Heart right ventricle (tissue), 16 donors: ENCODE measurements around the gene TMEM140. TPM values are rescaled to one million over a fixed set of nuclear protein-coding genes. Genes with fewer than 3 reads are reported as not detected.

ENCODE experiments used
- ATAC-seq, 8 donors: fragments of 200-7000 bp; cut with Tn5 transposase; one replicate each; pipeline ENCODE4 v1.9.1; 2020; ENCODE audit warnings: mild to moderate bottlenecking in 8 of 8, moderate library complexity in 8 of 8, moderate number of reproducible peaks in 1 of 8
- DNase-seq, 2 donors: peaks; one replicate each; pipeline ENCODE4 v3.0.0-alpha.2; 2020
- H3K27ac ChIP-seq, 10 donors: fragments of 200-600 bp; sonication (generic) in 2 of 10; one replicate each; pipeline versions ENCODE4 v1.5.0 to v1.8.0; 2020 to 2022; ENCODE audit warnings: mild to moderate bottlenecking in 3 of 10
- H3K27me3 ChIP-seq, 7 donors: fragments of 200-600 bp; one replicate each; pipeline ENCODE4 v1.8.0; 2021 to 2022; ENCODE audit warnings: mild to moderate bottlenecking in 2 of 7
- H3K36me3 ChIP-seq, 9 donors: fragments of 200-600 bp; sonication (generic) in 1 of 9; one replicate each; pipeline versions ENCODE4 v1.5.0 to v1.8.0; 2020 to 2022; ENCODE audit warnings: mild to moderate bottlenecking in 2 of 9
- H3K4me1 ChIP-seq, 9 donors: fragments of 200-600 bp; sonication (generic) in 1 of 9; one replicate each; pipeline versions ENCODE4 v1.5.0 to v1.8.0; 2020 to 2022; ENCODE audit warnings: mild to moderate bottlenecking in 4 of 9
- H3K4me3 ChIP-seq, 10 donors: fragments of 200-600 bp; sonication (generic) in 2 of 10; one replicate each; pipeline versions ENCODE4 v1.5.0 to v1.8.0; 2020 to 2022; ENCODE audit warnings: mild to moderate bottlenecking in 7 of 10, moderate library complexity in 2 of 10
- H3K9me3 ChIP-seq, 11 donors: fragments of 200-600 bp in 10 of 11; sonication (generic) in 2 of 11; one replicate each; pipeline versions ENCODE4 v1.5.0 to v1.8.0; 2013 to 2022; ENCODE audit warnings: mild to moderate bottlenecking in 2 of 11, control low read depth in 1 of 11, moderate library complexity in 1 of 11
- WGBS, 2 donors: extraction: QIAGEN DNeasy Blood & Tissue Kit; methylation state at CpG; one replicate each; pipeline ENCODE4 v1.1.7; 2013; ENCODE audit warnings: inconsistent platforms in 1 of 2; 5-methylcytosine and 5-hydroxymethylcytosine counted together
- intact Hi-C, 10 donors: fragments of 100-400 bp; cut with DNase I; formaldehyde crosslinking; loops; one replicate each; pipeline versions ENCODE4 v1.11.1 to v1.14.2; 2022
- polyA plus RNA-seq, 2 donors: library from polyadenylated mRNA; stranded (reverse); fragments of 200-250 nt; gene quantifications; one replicate each; pipeline ENCODE4 v1.2.3, GENCODE V29; 2013
- total RNA-seq, 10 donors: library from RNA; stranded (reverse); fragmentation: NEBNext Ultra II Directional in 3 of 10; extraction: Animal tissue kit (Norgen Biotek cat#: 25700) in 3 of 10; gene quantifications; one replicate each; pipeline versions ENCODE4 v1.2.1 to v1.2.4, GENCODE V29; 2021 to 2023
- TF ChIP-seq, protein P1 (sequence below), 9 donors: fragments of 200-600 bp; sonication (generic) in 2 of 9; IDR thresholded peaks; one replicate each; pipeline versions ENCODE4 v1.5.0 to v1.8.0; 2021 to 2022; ENCODE audit warnings: antibody characterized with exemption in 9 of 9, mild to moderate bottlenecking in 5 of 9, moderate library complexity in 1 of 9
- donor health status: Arrhythmogenic right ventricular cardiomyopathy.
- donor health status: ischemic (EF 13 %, LVEDD 7.1; RV severe dilation, severe dysfunction).
- donor health status: healthy with polysubstance abuse.
- donor health status: DM: no; HTN: yes; CAD: no.
- donor health status: DM: no; HTN: no; CAD: no.
- donor health status: ischemic (EF 25% LVEDD 6.9; RV normal size, moderate dysfunction).
- donor health status: ischemic (EF 25% LVEDD 5.7; RV mildly dilated, moderate dysfunction).
- donor health status: healthy.
- donor health status: DM: yes; HTN: yes; CAD: no.
- donor health status: Ischemic cardiomyopathy.
- donor health status: ischemic (EF 35%, LVEDD 5.7; RV mildly dilated, moderate dysfunction).
- donor health status: nonischemic (EF 11% LVEDD 7.7; RV severe dilation, severe dysfunction).
- donor health status: DM: yes; HTN: yes; CAD: no.
- donor health status: PGD.
- donor health status: ischemic (EF 29% LVEDD 5.4; RV normal size, mild dysfunction).
- donor health status: nonischemic (EF 23%, LVEDD 6.1; RV moderate dilation, normal function).

The TMEM140 gene
- total and polyA plus RNA-seq, 12 donors: 6.1 to 74.1 (median 26.2) TPM

DNA sequence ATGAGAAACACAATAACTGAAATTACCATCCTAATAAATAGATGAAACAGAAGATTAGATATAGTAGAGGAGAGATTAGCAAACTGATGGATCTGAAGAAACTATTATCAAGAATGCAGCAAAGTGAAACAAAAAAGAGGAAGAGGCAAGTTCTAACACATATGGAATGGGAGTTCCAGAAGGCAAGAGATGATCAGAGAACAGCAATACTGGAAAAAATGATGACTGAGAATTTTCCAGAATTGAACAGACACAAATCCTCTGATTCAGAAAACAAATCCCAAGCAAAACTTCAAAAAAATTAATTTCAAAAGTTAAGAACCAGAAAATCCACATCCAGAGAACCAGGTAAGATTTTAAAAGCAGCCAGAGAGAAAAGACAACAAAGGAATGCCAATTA, 42.8 kb downstream of the TMEM140 start:
- Histone ChIP-seq H3K9me3 (no peaks in the 10 kb centered on the region), H3K27me3 (no peaks in the 10 kb centered on the region), H3K4me1 (peaks cover 0 to 14% (median 0%) of the 10 kb centered on the region in 9 donors), H3K27ac (no peak overlapping the region), H3K4me3 (no peak overlapping the region), H3K36me3 (peaks cover 0 to 100% (median 47%) of the 10 kb centered on the region in 9 donors)
- ATAC-seq: no peak
- intact Hi-C loops: no loop called here
- TF ChIP-seq, protein P1, sequence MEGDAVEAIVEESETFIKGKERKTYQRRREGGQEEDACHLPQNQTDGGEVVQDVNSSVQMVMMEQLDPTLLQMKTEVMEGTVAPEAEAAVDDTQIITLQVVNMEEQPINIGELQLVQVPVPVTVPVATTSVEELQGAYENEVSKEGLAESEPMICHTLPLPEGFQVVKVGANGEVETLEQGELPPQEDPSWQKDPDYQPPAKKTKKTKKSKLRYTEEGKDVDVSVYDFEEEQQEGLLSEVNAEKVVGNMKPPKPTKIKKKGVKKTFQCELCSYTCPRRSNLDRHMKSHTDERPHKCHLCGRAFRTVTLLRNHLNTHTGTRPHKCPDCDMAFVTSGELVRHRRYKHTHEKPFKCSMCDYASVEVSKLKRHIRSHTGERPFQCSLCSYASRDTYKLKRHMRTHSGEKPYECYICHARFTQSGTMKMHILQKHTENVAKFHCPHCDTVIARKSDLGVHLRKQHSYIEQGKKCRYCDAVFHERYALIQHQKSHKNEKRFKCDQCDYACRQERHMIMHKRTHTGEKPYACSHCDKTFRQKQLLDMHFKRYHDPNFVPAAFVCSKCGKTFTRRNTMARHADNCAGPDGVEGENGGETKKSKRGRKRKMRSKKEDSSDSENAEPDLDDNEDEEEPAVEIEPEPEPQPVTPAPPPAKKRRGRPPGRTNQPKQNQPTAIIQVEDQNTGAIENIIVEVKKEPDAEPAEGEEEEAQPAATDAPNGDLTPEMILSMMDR (IDR thresholded peaks at IDR 0.05): no peak
- DNase-seq: no peak

DNA sequence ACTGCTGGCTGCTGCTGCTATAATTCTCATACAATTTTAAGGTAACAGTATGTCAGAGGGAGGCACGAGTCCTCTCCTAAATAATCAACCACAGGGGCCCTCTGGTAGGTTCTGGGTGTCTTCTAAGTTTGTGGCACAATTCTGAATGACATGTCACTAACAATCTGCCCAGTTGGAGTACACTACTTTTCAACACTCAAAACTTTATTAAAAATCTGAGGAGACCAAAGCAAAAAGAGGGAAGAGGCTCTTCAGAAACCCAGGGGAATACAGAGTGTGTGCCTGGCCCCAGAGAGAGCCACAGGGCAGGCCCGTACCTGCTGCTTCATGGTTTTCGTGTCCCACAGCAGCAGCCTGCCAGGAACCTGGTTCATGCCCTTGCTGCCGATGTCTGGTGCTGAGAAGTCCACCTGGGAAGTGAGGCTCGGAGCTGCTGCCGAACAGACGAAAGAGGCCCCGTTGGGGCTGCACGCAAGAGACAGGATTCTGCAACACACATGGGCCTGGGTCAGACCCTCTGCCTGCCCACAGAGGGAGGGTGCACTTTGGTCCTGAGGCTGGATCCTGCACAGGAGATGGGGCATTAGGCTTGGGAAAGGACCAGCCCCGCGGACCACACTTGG, 45.2 kb downstream of the TMEM140 start:
- H3K9me3 ChIP-seq: no peaks in the 10 kb centered on the region
- no peak for DNase-seq
- TF ChIP-seq, protein P1 (IDR thresholded peaks at IDR 0.05): no peak
- H3K27me3 ChIP-seq: no peaks in the 10 kb centered on the region
- no peak overlapping the region for H3K27ac ChIP-seq
- H3K4me1 ChIP-seq: peaks cover 0 to 14% (median 0%) of the 10 kb centered on the region in 9 donors
- no peak overlapping the region for H3K4me3 ChIP-seq
- 92 to 95% methylated on average over 11 of the region's 11 CpGs for WGBS, 2 donors
- peaks cover 0 to 100% (median 49%) of the 10 kb centered on the region in 9 donors for H3K36me3 ChIP-seq
- ATAC-seq: no peak
- intact Hi-C loops: no loop called here

DNA sequence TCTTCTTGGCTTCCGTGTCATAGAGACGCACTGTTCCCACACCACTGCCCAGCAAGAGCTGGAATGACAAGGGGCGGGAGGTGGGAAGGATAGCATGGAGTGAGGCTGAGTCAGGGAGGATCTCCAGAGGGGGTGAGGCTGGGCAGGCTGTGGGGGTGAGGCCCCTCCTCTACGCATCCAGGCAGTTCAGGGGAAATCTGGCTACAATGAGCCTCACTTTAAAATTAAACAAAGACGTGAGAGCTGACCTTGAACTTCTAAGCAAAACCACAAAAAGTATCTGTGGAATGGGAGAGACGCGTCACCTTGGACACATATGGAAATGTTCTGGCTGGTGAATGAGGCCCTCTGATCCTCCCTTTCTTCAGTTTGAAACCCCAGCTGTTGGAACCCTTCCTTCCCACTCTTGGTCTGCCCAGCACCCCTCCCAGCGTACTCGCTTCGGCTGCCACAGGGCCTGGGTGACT, 45.8 kb downstream of the TMEM140 start:
- TF ChIP-seq, protein P1 (IDR thresholded peaks at IDR 0.05): no peak
- DNase-seq (no peak), ATAC-seq (no peak)
- H3K4me3 ChIP-seq: no peak overlapping the region
- peak overlapping the region in 1 of 10 donors; percentile 25 for H3K27ac ChIP-seq
- peaks cover 0 to 100% (median 43%) of the 10 kb centered on the region in 9 donors for H3K36me3 ChIP-seq
- no peaks in the 10 kb centered on the region for H3K9me3 ChIP-seq
- no peaks in the 10 kb centered on the region for H3K27me3 ChIP-seq
- 94 to 96% methylated on average over 10 of the region's 10 CpGs for WGBS, 2 donors
- H3K4me1 ChIP-seq: peaks cover 0 to 14% (median 0%) of the 10 kb centered on the region in 9 donors
- intact Hi-C loops: no loop called here

DNA sequence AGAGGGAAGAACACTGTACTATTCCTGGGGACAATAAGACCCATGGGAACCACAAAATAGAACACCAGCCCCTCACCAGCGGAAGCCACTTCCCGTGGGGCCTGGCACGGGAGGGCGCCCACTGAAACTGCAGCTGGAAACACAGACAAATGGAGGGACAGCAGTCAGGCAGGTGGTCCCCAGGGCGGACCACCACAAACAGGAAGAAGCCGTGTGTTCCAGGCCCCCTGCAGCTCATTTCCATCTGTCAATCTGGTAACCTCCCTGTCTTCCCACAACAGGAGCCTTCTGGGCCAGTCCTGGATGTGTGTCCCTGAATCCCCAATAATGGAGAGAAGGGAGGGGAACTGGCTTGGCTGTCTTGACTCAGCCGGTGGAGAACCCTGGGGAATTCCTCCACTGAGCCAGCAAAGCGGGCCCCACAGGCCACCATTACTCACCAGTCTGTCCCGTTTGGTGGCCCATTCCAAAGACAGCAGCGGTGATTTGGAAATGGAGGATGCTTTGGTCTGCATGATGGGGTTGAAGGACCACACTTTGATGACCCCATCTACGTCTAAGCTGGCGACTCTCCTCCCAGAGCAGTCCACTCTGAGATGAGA, 46.7 kb downstream of the TMEM140 start:
- Histone ChIP-seq H3K36me3 (peaks cover 0 to 100% (median 36%) of the 10 kb centered on the region in 9 donors), H3K4me3 (no peak overlapping the region), H3K4me1 (peaks cover 0 to 7% (median 0%) of the 10 kb centered on the region in 9 donors), H3K27me3 (no peaks in the 10 kb centered on the region), H3K9me3 (no peaks in the 10 kb centered on the region), H3K27ac (peak overlapping the region in 1 of 10 donors; percentile 25)
- TF ChIP-seq, protein P1 (IDR thresholded peaks at IDR 0.05): no peak
- ATAC-seq: no peak
- DNase-seq: no peak
- intact Hi-C loops: no loop called here
- WGBS, 2 donors: 79 to 80% methylated on average over 12 of the region's 12 CpGs
